Activated CD8-positive, alpha-beta memory T cell treated with anti-CD3 and anti-CD28 coated beads for 48 hours (primary cell): Measurements from ENCODE around the gene CDKAL1.

ENCODE experiments used
- DNase-seq, 3 experiments: peaks; one replicate each; pipeline ENCODE4 v3.0.0-alpha.2; 2020; ENCODE audit warnings: low read depth in 2 of 3, low spot score in 2 of 3

Gene CDKAL1

GRCh38 chr6:21095462-21095861 lies 561.2 kb downstream of the CDKAL1 start:
- DNase-seq: no peak

- DNase-seq: no peak
These were observed 563.9 kb downstream of the CDKAL1 start for GRCh38 chr6:21098134-21098533.

GRCh38 chr6:21098744-21099143 lies 564.5 kb downstream of the CDKAL1 start:
- no peak for DNase-seq

- DNase-seq: no peak
These were observed 565.4 kb downstream of the CDKAL1 start for GRCh38 chr6:21099338-21100314.

- DNase-seq: no peak
These were observed 566.7 kb downstream of the CDKAL1 start for GRCh38 chr6:21100991-21101390.

GRCh38 chr6:21101694-21102093 lies 567.4 kb downstream of the CDKAL1 start:
- DNase-seq: no peak

GRCh38 chr6:21102201-21102600 lies 567.9 kb downstream of the CDKAL1 start:
- DNase-seq: no peak

GRCh38 chr6:21102624-21103023 lies 568.4 kb downstream of the CDKAL1 start:
- DNase-seq: no peak

- DNase-seq: no peak
These were observed 569.5 kb downstream of the CDKAL1 start for GRCh38 chr6:21103626-21104224.

GRCh38 chr6:21104288-21104687 lies 570.0 kb downstream of the CDKAL1 start:
- DNase-seq: no peak

- DNase-seq: no peak
These were observed 573.5 kb downstream of the CDKAL1 start for GRCh38 chr6:21107796-21108195.

GRCh38 chr6:21109391-21110178 lies 575.3 kb downstream of the CDKAL1 start:
- DNase-seq: no peak

- DNase-seq: no peak
These were observed 576.4 kb downstream of the CDKAL1 start for GRCh38 chr6:21110684-21111083.

- no peak for DNase-seq
These were observed 577.0 kb downstream of the CDKAL1 start for GRCh38 chr6:21111093-21111725.

- no peak for DNase-seq
These were observed 580.9 kb downstream of the CDKAL1 start for GRCh38 chr6:21115111-21115510.

- DNase-seq: no peak
These were observed 582.5 kb downstream of the CDKAL1 start for GRCh38 chr6:21116736-21117135.

GRCh38 chr6:21118216-21118780 lies 584.0 kb downstream of the CDKAL1 start:
- DNase-seq: no peak

- no peak for DNase-seq
These were observed 587.4 kb downstream of the CDKAL1 start for GRCh38 chr6:21121636-21122136.

GRCh38 chr6:21123507-21124436 lies 589.5 kb downstream of the CDKAL1 start:
- DNase-seq: no peak

- DNase-seq: no peak
These were observed 594.3 kb downstream of the CDKAL1 start for GRCh38 chr6:21128601-21129000.
